RWPE2 (cell line): ENCODE data around the gene BAZ2B.

ENCODE experiments used
- ATAC-seq: fragments of 200-7000 bp; cut with Tn5 transposase; 3 replicates; pipeline ENCODE4 v1.9.1; 2021; ENCODE audit warnings: low read depth
- DNase-seq: peaks from one replicate; pipeline ENCODE4 v3.0.0-alpha.2; 2020; ENCODE audit warnings: low spot score
- H3K27ac ChIP-seq: fragments of 450-650 bp; 2 replicates; pipeline ENCODE4 v1.5.1; 2017; ENCODE audit warnings: mild to moderate bottlenecking; ENCODE audit not compliant: poor library complexity, severe bottlenecking
- H3K27me3 ChIP-seq: fragments of 250-450 bp; sonication (Bioruptor Pico); 2 replicates; pipeline ENCODE4 v1.5.1; 2021; ENCODE audit warnings: mild to moderate bottlenecking, moderate library complexity; ENCODE audit not compliant: insufficient read depth, poor library complexity, severe bottlenecking
- H3K36me3 ChIP-seq: fragments of 250-450 bp; sonication (Bioruptor Pico); 2 replicates; pipeline ENCODE4 v1.5.1; 2020; ENCODE audit warnings: low read depth, mild to moderate bottlenecking, moderate library complexity
- H3K4me1 ChIP-seq: fragments of 250-450 bp; sonication (Bioruptor Pico); 2 replicates; pipeline ENCODE4 v1.5.1; 2021; ENCODE audit warnings: mild to moderate bottlenecking, moderate library complexity; ENCODE audit not compliant: insufficient read depth, poor library complexity, severe bottlenecking
- H3K4me3 ChIP-seq: fragments of 250-450 bp; sonication (Bioruptor Pico); 2 replicates; pipeline ENCODE4 v1.5.1; 2021; ENCODE audit warnings: mild to moderate bottlenecking, moderate library complexity; ENCODE audit not compliant: severe bottlenecking
- H3K9me3 ChIP-seq: fragments of 250-450 bp; sonication (Bioruptor Pico); 2 replicates; pipeline ENCODE4 v1.5.1; 2021; ENCODE audit warnings: mild to moderate bottlenecking, moderate library complexity; ENCODE audit not compliant: severe bottlenecking
- TF ChIP-seq, protein P1 (sequence below): fragments of 450-650 bp; IDR thresholded peaks from one replicate; pipeline ENCODE4 v1.5.1; 2017; ENCODE audit warnings: mild to moderate bottlenecking, moderate library complexity; ENCODE audit not compliant: poor library complexity, severe bottlenecking

The BAZ2B gene

DNA sequence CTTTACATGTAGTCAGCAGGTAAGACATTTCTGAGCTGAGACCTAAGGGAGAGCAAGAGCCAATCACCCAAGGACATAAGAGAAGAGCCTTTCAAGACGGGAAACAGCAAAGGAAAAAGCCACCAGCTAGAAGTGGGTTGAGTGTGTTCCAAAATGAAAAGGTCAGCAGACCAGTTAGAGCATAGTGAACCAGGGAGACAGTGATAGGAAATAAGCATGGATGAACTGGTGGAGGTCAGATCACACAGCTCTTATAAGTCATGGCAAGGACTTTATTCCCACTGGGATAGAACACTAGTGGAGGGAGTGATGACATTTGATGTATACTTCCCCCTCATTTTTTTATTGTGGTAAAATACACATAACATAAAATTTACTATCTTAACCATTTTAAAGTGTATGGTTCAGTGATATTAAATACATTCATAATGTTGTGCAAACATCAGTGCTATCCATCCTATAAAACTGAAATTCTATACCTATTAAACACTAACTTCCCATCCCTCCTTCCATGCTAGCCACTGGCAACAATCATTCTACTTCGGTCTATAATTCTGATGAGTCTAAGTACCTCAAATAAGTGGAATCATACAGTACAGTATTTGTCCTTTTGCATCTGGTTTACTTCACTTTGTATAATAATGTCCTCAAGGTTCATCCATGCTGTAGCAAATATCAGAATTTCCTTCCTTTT lies 174.0 kb downstream of the BAZ2B start:
- Histone ChIP-seq H3K27me3 (no peaks in the 10 kb centered on the region), H3K36me3 (peaks cover 50% of the 10 kb centered on the region), H3K9me3 (no peaks in the 10 kb centered on the region), H3K27ac (no peak overlapping the region), H3K4me3 (no peak overlapping the region), H3K4me1 (no peaks in the 10 kb centered on the region)
- TF ChIP-seq, protein P1, sequence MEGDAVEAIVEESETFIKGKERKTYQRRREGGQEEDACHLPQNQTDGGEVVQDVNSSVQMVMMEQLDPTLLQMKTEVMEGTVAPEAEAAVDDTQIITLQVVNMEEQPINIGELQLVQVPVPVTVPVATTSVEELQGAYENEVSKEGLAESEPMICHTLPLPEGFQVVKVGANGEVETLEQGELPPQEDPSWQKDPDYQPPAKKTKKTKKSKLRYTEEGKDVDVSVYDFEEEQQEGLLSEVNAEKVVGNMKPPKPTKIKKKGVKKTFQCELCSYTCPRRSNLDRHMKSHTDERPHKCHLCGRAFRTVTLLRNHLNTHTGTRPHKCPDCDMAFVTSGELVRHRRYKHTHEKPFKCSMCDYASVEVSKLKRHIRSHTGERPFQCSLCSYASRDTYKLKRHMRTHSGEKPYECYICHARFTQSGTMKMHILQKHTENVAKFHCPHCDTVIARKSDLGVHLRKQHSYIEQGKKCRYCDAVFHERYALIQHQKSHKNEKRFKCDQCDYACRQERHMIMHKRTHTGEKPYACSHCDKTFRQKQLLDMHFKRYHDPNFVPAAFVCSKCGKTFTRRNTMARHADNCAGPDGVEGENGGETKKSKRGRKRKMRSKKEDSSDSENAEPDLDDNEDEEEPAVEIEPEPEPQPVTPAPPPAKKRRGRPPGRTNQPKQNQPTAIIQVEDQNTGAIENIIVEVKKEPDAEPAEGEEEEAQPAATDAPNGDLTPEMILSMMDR, result no peak
- DNase-seq, result no peak
- no peak for ATAC-seq

DNA sequence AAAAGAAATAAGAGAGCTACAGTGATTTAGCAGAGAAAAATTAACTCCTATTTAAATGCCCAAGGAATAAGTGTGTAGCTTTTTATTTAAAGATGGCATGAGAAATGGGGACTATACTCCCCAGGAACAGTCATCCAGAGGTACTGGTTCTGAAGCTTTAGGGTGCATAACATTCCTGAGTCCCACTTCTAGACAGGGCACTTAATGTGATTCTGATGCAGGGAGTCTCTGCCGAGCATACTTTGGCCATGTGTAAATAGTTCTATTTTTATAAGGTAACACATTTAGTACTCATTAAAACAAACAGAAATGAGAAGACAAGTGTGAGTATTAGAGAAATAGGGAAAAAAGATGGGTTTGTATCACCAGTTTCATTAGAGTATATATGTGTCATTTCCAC lies 175.2 kb downstream of the BAZ2B start:
- H3K9me3 ChIP-seq, result no peaks in the 10 kb centered on the region
- no peaks in the 10 kb centered on the region for H3K27me3 ChIP-seq
- no peak overlapping the region for H3K27ac ChIP-seq
- TF ChIP-seq, protein P1, result no peak
- no peak for ATAC-seq
- DNase-seq, result no peak
- H3K4me1 ChIP-seq, result no peaks in the 10 kb centered on the region
- H3K36me3 ChIP-seq, result peaks cover 48% of the 10 kb centered on the region
- no peak overlapping the region for H3K4me3 ChIP-seq

DNA sequence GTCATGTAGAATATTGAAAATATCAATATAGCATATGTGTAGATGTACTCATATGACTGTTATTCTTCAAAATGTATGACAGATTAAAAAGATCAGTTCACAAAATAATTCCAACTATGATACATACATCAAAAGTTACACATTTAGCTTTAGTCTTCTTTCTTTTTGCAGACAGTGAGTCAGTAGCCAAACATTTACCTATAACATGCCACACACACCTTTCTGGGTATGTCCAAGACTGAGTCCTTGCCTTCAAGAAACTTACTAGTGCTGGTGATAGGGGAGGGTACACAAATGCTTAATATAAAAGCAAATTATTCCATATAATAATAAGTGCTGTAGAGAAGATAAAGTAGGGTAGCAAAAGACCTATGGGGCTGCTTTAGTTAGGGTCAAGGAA lies 176.9 kb downstream of the BAZ2B start:
- Histone ChIP-seq H3K4me1 (no peaks in the 10 kb centered on the region), H3K27me3 (no peaks in the 10 kb centered on the region), H3K9me3 (no peaks in the 10 kb centered on the region), H3K36me3 (peaks cover 34% of the 10 kb centered on the region), H3K27ac (no peak overlapping the region), H3K4me3 (no peak overlapping the region)
- TF ChIP-seq, protein P1, result no peak
- DNase-seq, result no peak
- ATAC-seq, result peak; percentile 71; the same call in 2 of the 3 replicates

DNA sequence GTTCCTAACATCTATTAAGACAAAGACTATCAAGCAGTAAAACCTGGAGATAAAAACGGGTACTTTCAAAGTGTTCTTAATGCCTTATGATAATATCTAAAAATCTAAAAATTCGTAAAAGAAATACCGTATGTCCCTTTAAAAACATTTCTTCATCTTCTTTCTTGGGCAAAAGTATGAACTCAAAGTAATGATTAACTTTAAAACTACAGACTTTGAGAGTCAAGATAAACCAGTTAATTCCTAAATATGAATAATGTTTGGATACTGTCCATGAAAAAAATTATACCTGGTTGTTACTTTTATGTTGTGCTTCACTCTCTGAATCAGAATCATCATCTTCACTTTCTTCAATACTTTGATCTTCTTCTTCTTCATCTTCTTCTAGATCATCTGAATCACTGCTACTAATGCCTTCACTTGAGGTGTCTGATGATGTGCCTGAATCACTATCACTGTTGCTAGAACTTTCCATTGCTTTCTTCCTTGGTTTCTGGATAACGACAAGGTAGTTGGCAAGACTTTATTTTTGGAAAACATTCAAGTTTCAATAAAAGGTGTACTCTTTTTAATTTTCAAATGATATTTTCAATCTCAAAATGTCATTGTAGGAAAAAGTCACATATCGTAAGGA lies 177.5 kb downstream of the BAZ2B start:
- Histone ChIP-seq H3K4me1 (no peaks in the 10 kb centered on the region), H3K27me3 (no peaks in the 10 kb centered on the region), H3K27ac (no peak overlapping the region), H3K36me3 (peaks cover 33% of the 10 kb centered on the region), H3K9me3 (no peaks in the 10 kb centered on the region), H3K4me3 (no peak overlapping the region)
- TF ChIP-seq, protein P1, result no peak
- ATAC-seq (no peak), DNase-seq (no peak)

DNA sequence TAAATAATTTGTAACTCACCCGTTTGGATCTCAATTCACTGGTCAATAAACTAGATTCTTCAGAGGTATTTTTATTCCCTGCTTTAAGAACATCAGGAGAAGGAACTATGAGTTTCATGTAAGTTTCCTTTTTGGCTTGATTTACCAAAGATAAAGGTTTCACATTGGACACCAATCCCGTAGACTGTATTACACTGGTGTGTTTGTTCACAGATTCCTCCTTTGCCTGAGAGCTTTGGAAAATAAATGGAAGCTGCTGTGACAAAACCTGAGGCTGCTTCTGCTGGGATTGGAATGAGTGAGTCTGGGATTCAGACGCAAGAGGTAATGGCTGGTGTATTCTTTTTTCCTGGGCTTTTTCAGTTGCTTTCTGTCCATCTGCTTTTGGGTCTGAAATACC lies 178.1 kb downstream of the BAZ2B start:
- H3K27ac ChIP-seq, result no peak overlapping the region
- no peak for ATAC-seq
- DNase-seq, result no peak
- no peak overlapping the region for H3K4me3 ChIP-seq
- H3K9me3 ChIP-seq, result no peaks in the 10 kb centered on the region
- H3K4me1 ChIP-seq, result no peaks in the 10 kb centered on the region
- no peaks in the 10 kb centered on the region for H3K27me3 ChIP-seq
- H3K36me3 ChIP-seq, result peaks cover 36% of the 10 kb centered on the region
- TF ChIP-seq, protein P1, result no peak
